ENCODE measurements around the gene CLSTN2. TPM values are rescaled to one million over a fixed set of nuclear protein-coding genes. Genes with fewer than 3 reads are reported as not detected.

Gene CLSTN2
- total and polyA plus RNA-seq, 2 of the 4 experiments (the other 2 are of a cell fraction) = under 0.01 to 0.07 TPM

DNA sequence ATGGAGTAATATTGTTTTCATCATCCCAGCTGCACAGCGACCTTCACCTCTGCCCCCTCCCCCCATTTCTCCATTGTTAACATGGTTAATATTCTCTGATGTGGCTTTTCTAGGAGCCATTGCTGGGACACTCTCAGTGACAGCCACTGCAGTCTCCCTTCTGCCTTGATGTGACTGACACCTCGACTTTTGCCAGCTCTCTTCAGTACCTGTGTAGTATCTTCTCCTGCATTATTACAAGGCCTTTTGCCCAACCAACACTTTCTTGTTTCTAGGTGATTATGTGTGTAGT is 179.8 kb downstream of the CLSTN2 start:
- no peaks in the 10 kb centered on the region for H3K36me3 ChIP-seq (ENCODE audit: control insufficient read depth, insufficient read depth, low read length)
- H3K4me1 ChIP-seq (ENCODE audit: control insufficient read depth, insufficient read depth, low read length) = no peaks in the 10 kb centered on the region
- no peak overlapping the region for H4K8ac ChIP-seq (ENCODE audit: low read depth in 2 of 2, low read length in 2 of 2)
- no peak overlapping the region for H2AK5ac ChIP-seq (ENCODE audit: low read depth, low read length)
- WGBS, 2 experiments (ENCODE audit: extremely low coverage in 2 of 2, insufficient read length in 1 of 2) = no CpG with 5 or more reads among the region's 2 CpGs
- intact Hi-C loops (cut with micrococcal nuclease) = no loop called here
- H3K23ac ChIP-seq (ENCODE audit: low read depth, low read length) = no peak overlapping the region
- no peak overlapping the region for H3K4me3 ChIP-seq (ENCODE audit: insufficient read depth, low read depth, low read length)
- no peak overlapping the region for H2BK120ac ChIP-seq (ENCODE audit: low read depth, low read length)
- no peaks in the 10 kb centered on the region for H3K27me3 ChIP-seq (ENCODE audit: control insufficient read depth, insufficient read depth, low read length)
- H2BK15ac ChIP-seq (ENCODE audit: low read depth, low read length) = no peak overlapping the region
- ATAC-seq (ENCODE audit: low read depth) = no peak
- H3K9me3 ChIP-seq (ENCODE audit: control insufficient read depth, insufficient read depth, low read length) = no peaks in the 10 kb centered on the region
- H3K27ac ChIP-seq (ENCODE audit: insufficient read depth, low read length) = no peak overlapping the region
- no peak overlapping the region for H3K14ac ChIP-seq (replicated peaks; ENCODE audit: low read depth, low read length)
- H2AFZ ChIP-seq (replicated peaks; ENCODE audit: low read length, poor library complexity) = no peak overlapping the region
- H2BK5ac ChIP-seq (ENCODE audit: low read depth, low read length, poor library complexity, severe bottlenecking) = no peak overlapping the region
- no peak overlapping the region for H2AK9ac ChIP-seq (replicated peaks; ENCODE audit: low read depth, low read length, poor library complexity)
- H3K79me1 ChIP-seq (ENCODE audit: low read depth in 1 of 2, low read length in 2 of 2) = no peaks in the 10 kb centered on the region
- no peak overlapping the region for H2BK20ac ChIP-seq (ENCODE audit: low read depth, low read length)
- dilution Hi-C loops (cut with HindIII; ENCODE audit: low sequenced_read_pairs, unreplicated experiment) = no loop called here
- H4K91ac ChIP-seq (ENCODE audit: insufficient read depth, low read depth, low read length) = no peak overlapping the region
- no peak overlapping the region for H3K4me2 ChIP-seq (ENCODE audit: low read depth, low read length)
- H3K4ac ChIP-seq (ENCODE audit: low read depth, low read length) = no peak overlapping the region
- no peak for DNase-seq
- in situ Hi-C loops (cut with MboI; ENCODE audit: low sequenced_read_pairs) = no loop called here
- no peaks in the 10 kb centered on the region for H3K9me1 ChIP-seq (ENCODE audit: insufficient read depth, low read length)
- H4K5ac ChIP-seq (ENCODE audit: low read depth, low read length) = no peak overlapping the region
- BruUV-seq (replicated peaks) = no TSS peak
- ChIA-PET CTCF (interaction anchor here (1.0 kb wide), 1 partner anchor 14 kb away, joined by 3 read pairs; no protein-coding TSS in a partner anchor), POLR2A (ENCODE audit: unreplicated experiment) (no interaction called here)
- no peak overlapping the region for H3K9ac ChIP-seq (ENCODE audit: low read depth, low read length)
- H4K20me1 ChIP-seq (ENCODE audit: insufficient read depth, low read length) = no peaks in the 10 kb centered on the region
- TF ChIP-seq MXI1 (IDR thresholded peaks at IDR 0.05; ENCODE audit: borderline replicate concordance, low read depth, low read length) = no peak
- no peak for TF ChIP-seq NFE2L2 (IDR thresholded peaks at IDR 0.05; ENCODE audit: low read depth, low read length)
- no peak for TF ChIP-seq RCOR1 (IDR thresholded peaks at IDR 0.05; ENCODE audit: insufficient replicate concordance, low read length)
- no peak for TF ChIP-seq CTCF (conservative IDR thresholded peaks at IDR 0.05; ENCODE audit: low read depth, low read length)
- no peak for TF ChIP-seq RAD21 (IDR thresholded peaks at IDR 0.05; ENCODE audit: low read length)
- no peak for TF ChIP-seq MAZ (IDR thresholded peaks at IDR 0.05; ENCODE audit: borderline replicate concordance, low read depth, low read length)
- no peak for TF ChIP-seq SMC3 (IDR thresholded peaks at IDR 0.05; ENCODE audit: low read depth, low read length)
- TF ChIP-seq MAFK (IDR thresholded peaks at IDR 0.05; ENCODE audit: low read depth, low read length) = no peak
- no peak for TF ChIP-seq CEBPB (IDR thresholded peaks at IDR 0.05; ENCODE audit: low read depth, low read length)
- no peak for TF ChIP-seq RFX5 (IDR thresholded peaks at IDR 0.05; ENCODE audit: low read depth, low read length)
- no peak for TF ChIP-seq ELK1 (IDR thresholded peaks at IDR 0.05; ENCODE audit: borderline replicate concordance, low read depth, low read length)
- TF ChIP-seq POLR2A (IDR thresholded peaks at IDR 0.05; ENCODE audit: low read depth, low read length) = no peak
- TF ChIP-seq, protein P1, sequence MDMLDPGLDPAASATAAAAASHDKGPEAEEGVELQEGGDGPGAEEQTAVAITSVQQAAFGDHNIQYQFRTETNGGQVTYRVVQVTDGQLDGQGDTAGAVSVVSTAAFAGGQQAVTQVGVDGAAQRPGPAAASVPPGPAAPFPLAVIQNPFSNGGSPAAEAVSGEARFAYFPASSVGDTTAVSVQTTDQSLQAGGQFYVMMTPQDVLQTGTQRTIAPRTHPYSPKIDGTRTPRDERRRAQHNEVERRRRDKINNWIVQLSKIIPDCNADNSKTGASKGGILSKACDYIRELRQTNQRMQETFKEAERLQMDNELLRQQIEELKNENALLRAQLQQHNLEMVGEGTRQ (IDR thresholded peaks at IDR 0.05; ENCODE audit: low read depth, low read length) = no peak
- TF ChIP-seq CHD1 (IDR thresholded peaks at IDR 0.05; ENCODE audit: low read depth, low read length) = no peak
- no peak for TF ChIP-seq BHLHE40 (IDR thresholded peaks at IDR 0.05; ENCODE audit: low read depth, low read length)
- no peak for TF ChIP-seq FOS (IDR thresholded peaks at IDR 0.05; ENCODE audit: low read depth, low read length)
- H3K18ac ChIP-seq (ENCODE audit: low read depth, low read length) = no peak overlapping the region
- no peak overlapping the region for H3K56ac ChIP-seq (ENCODE audit: extremely low read depth, insufficient read depth, low read length)

Measured in IMR-90 (cell line).